GM21447 (cell line): ENCODE measurements around the gene AUTS2.
A peak's percentile ranks its signal among the peaks of the same experiment; 100 is the strongest.

Source experiments
- ATAC-seq: cut with Tn5 transposase; IDR thresholded peaks from one replicate; pipeline ENCODE4 v1.9.1; 2021; ENCODE audit not compliant: unreplicated experiment

AUTS2 gene

GRCh38 chr7:69684369-69685292 is 86.4 kb downstream of the AUTS2 start:
- peak; percentile 23 for ATAC-seq

- ATAC-seq = peak; percentile 44
Observed at GRCh38 chr7:69685293-69685631, 87.0 kb downstream of the AUTS2 start.

- ATAC-seq = no peak
Observed at GRCh38 chr7:69686366-69686765, 88.1 kb downstream of the AUTS2 start.

GRCh38 chr7:69687739-69688433 is 89.6 kb downstream of the AUTS2 start:
- ATAC-seq = no peak

GRCh38 chr7:69690329-69690728 is 92.1 kb downstream of the AUTS2 start:
- no peak for ATAC-seq

DNA sequence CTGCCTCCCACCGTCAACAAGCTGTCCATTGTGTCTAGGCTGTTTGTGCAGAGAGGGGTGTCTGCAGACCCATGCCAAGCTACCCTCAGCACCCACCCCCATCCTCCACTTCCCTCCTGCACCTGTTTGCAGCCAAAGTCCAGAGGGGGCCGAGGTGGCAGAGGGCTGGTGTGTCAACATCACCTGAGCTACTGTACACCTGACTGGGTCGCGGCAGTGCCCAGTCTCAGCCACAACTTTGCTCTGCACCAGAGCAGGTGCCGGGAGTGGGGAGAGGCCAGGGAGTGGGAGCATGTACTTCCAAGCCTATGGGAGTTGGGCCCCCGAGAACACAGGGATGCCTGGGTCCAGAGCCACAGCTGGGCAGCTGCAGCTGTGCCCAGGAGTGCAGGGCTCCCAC is 93.1 kb downstream of the AUTS2 start:
- no peak for ATAC-seq

- no peak for ATAC-seq
Observed at GRCh38 chr7:69691734-69692133, 93.5 kb downstream of the AUTS2 start.

DNA sequence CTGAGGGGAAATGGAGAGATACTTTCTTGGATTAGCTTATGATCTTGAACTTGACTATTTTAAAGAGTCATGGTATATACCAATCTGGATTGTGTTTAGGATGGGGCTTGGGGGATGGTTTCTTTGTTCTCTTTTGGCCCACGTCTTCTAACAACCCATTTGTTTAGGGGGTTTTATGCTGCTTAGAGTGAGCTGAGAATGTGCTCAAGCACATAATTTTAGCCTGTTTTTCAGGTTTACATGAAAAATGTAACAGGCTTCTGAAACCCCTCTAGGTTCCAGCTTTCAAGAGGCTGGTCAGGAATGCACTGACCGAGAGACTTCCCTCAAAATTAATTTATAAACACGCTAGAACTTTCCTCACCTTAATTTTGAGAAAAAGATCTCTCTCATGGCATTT is 94.3 kb downstream of the AUTS2 start:
- no peak for ATAC-seq

DNA sequence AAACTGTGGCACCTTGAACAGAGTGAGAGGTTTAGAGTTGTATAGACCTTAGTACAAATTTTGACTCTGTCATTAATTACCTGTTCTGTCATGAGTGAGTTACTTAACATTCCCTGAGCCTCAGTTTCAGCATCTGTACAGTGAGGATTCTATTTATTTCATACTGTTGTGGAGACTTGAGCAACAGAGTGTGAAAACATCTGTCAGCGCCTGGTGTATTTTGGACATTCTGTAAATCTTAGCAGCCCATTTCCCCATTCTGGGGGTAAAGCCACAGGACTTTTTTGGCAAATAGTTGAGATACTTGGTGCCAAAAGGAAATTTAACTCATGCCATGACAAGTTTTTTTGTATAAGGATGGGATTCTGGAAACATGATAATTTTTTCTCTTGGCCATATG is 94.8 kb downstream of the AUTS2 start:
- no peak for ATAC-seq

- ATAC-seq = peak; percentile 91
Observed at GRCh38 chr7:69696054-69696591, 97.8 kb downstream of the AUTS2 start.

DNA sequence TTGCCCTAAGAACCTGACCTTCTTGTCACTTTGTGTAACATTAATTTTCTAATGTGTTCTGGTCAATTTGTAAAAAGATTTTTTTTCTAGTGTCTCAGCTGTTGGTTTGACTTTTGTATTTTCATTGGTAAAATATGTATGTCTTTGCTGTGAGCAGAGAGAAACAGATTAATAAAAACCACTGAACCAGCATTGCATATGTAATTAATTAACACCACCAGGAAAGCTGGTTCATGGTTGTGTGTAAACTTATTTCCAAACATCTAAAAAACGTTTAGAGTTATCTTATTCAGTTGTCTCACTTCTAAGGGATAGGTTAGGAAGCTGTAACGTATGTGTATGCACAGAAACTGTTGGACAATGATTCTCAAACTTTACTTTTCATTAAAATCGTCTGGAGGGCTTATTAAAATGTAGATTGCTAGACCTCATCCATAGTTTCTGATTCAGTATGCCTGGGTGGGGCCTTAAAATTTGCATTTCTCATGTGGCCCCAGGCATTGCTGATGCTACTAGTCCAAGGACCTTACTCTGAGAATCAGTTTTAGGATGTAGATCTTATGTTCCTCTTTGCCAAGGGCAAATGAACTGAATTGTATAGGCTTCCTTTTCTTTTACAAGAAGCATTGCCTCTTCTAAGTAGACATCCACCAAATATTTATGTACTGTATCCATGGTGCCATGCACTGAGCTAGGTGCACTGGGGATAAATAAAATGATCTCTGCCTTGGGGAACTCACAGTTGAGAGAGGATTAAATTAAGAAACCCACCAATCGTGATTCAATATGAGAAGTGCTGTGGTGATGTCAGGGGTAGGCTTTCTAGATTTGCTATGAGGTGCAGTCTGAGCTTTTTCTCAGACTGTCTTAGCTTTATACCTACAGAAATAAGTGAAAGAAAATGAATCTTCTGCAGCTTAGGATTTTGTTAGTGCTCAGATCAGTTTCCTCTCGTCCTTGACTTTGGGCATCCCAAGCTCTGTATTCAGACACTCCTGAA is 98.7 kb downstream of the AUTS2 start:
- no peak for ATAC-seq

- no peak for ATAC-seq
Observed at GRCh38 chr7:69698109-69698825, 100.0 kb downstream of the AUTS2 start.

GRCh38 chr7:69699931-69700330 is 101.7 kb downstream of the AUTS2 start:
- ATAC-seq = no peak

DNA sequence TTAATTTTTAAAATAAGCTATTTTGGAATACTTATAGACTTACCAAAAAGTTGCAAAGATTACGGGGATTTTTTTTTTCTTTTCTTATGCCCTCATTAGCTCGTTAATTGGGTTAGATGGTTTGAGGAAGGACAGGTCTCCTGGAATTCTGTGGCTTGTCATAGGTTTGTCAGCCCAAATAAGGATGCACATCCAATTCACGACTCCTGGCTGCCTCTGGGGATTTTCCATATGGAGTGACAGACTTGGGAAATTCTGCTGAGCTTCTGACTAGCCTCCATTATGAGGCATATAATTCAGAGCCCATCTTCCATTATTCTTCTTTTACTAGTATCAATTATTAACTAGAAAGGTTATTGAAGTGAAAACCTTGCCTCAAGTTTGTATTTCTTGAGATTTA is 102.1 kb downstream of the AUTS2 start:
- ATAC-seq = no peak

DNA sequence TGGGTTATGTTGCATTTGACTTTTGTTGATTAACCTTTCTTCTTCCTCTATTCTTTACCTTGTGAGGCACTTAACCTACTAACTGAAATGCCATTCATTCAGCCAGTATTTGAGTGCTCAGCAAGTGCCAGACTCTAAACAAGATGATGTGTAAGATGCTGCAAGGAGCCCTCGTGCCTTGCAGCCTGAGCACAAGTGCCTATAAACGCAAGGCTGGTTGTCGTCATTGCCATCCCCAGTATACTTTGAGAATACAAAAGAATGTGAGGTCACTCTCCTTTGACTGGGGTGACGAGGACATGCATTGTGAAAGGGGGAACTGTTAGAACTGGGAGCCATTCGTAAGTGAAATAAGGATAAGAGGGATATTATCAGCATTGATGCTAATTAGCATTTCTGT is 103.0 kb downstream of the AUTS2 start:
- ATAC-seq = no peak

GRCh38 chr7:69702357-69702756 is 104.1 kb downstream of the AUTS2 start:
- ATAC-seq = no peak

- no peak for ATAC-seq
Observed at GRCh38 chr7:69703099-69703498, 104.8 kb downstream of the AUTS2 start.

- ATAC-seq = no peak
Observed at GRCh38 chr7:69706070-69706469, 107.8 kb downstream of the AUTS2 start.

DNA sequence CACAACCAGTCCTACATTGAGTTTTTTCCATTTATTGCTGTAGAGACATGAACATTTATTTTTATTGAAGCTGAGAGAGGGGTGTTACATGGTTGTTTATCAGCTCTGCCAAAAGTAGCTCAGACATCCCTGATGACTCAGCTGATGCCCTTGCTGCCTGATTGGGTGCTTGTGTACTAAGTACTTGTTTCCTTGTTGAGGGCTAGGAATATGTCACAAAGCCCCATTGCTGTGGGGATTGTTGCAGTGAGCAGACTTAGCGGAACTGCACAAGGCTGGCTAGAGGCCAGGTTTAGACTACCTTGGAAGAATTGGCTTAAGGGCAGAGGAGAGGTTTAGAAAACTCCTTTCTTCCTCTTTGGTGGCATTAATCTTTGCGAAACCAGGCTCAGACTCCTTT is 110.6 kb downstream of the AUTS2 start:
- no peak for ATAC-seq

- no peak for ATAC-seq
Observed at GRCh38 chr7:69710768-69711438, 112.6 kb downstream of the AUTS2 start.
